GM12878 (cell line): ENCODE results near the gene WWOX. TPM values are rescaled to one million over a fixed set of nuclear protein-coding genes. Genes with fewer than 3 reads are reported as not detected.

ENCODE experiments used
- ATAC-seq: fragments of 200-7000 bp; cut with Tn5 transposase; 3 replicates; pipeline ENCODE4 v1.9.1; 2020; ENCODE audit warnings: mild to moderate bottlenecking, moderate library complexity
- BruUV-seq: library from RNA; stranded (reverse); fragments of 400-500 nt; replicated peaks from 2 replicates; lab custom pipeline; 2021; lab: Mats Ljungman, UMichigan
- CTCF ChIA-PET: fragments of 300-600 bp; sonication (Branson Sonifier 250); formaldehyde crosslinking; extraction: SDS; loops from one replicate; lab custom pipeline; 2021; ENCODE audit warnings: inconsistent platforms; lab: Yijun Ruan, JAX
- POLR2A ChIA-PET: fragments of 350-600 bp; formaldehyde crosslinking; extraction: SDS; loops from one replicate; lab custom pipeline; 2021; ENCODE audit warnings: inconsistent platforms; lab: Charles Lee
- RAD21 ChIA-PET: fragments of 300-600 bp; sonication (Branson Sonifier 250); formaldehyde crosslinking; loops from one replicate; lab custom pipeline; 2023; ENCODE audit warnings: antibody characterized with exemption; ENCODE audit not compliant: unreplicated experiment; lab: Charles Lee
- SMC1A ChIA-PET: fragments of 300-600 bp; sonication (Branson Sonifier 250); formaldehyde crosslinking; loops from one replicate; lab custom pipeline; 2023; ENCODE audit not compliant: unreplicated experiment, uncharacterized antibody; lab: Charles Lee
- DNase-seq: peaks from one replicate; pipeline ENCODE4 v3.0.0-alpha.2; 2011; ENCODE audit warnings: low read depth, low spot score
- FAIRE-seq: peaks from 3 replicates; lab custom pipeline; 2011; peaks lifted over from hg19 to GRCh38; lab: Jason Lieb, UNC
- H2AFZ ChIP-seq: 2 replicates; pipeline ENCODE4 v1.6.0; 2011; ENCODE audit warnings: low read depth, low read length, control low read depth; ENCODE audit not compliant: control insufficient read depth
- H3K27ac ChIP-seq: 2 replicates; pipeline ENCODE4 v1.5.1; 2011; ENCODE audit warnings: control low read depth; ENCODE audit not compliant: control insufficient read depth, insufficient read depth
- H3K27me3 ChIP-seq, 2 experiments: replicated peaks in 1 of 2; 2 replicates each; pipeline versions ENCODE4 v1.6.0 to v1.6.1; 2011; ENCODE audit warnings: low read length in 1 of 2; ENCODE audit not compliant: control insufficient read depth in 2 of 2, insufficient read depth in 2 of 2
- H3K36me3 ChIP-seq, 2 experiments: 2 replicates each; pipeline ENCODE4 v1.5.1; 2011; ENCODE audit warnings: low read length in 1 of 2; ENCODE audit not compliant: control insufficient read depth in 2 of 2, insufficient read depth in 2 of 2
- H3K4me1 ChIP-seq: 2 replicates; pipeline ENCODE4 v1.6.1; 2011; ENCODE audit warnings: mild to moderate bottlenecking, low read length, moderate library complexity, mixed read lengths; ENCODE audit not compliant: control insufficient read depth, insufficient read depth
- H3K4me2 ChIP-seq: 2 replicates; pipeline ENCODE4 v1.6.0; 2011; ENCODE audit warnings: control low read depth; ENCODE audit not compliant: control insufficient read depth, insufficient read depth
- H3K4me3 ChIP-seq: fragments of 200-600 bp; sonication (generic); 2 replicates; pipeline ENCODE4 v1.5.1; 2016
- H3K79me2 ChIP-seq: 2 replicates; pipeline ENCODE4 v1.6.0; 2011; ENCODE audit warnings: low read length; ENCODE audit not compliant: control insufficient read depth, insufficient read depth
- H3K9ac ChIP-seq: 2 replicates; pipeline ENCODE4 v1.8.0; 2011; ENCODE audit warnings: low read length, control low read depth, mixed read lengths; ENCODE audit not compliant: control insufficient read depth, insufficient read depth
- H3K9me3 ChIP-seq: replicated peaks from 3 replicates; pipeline ENCODE4 v1.5.1; 2011; ENCODE audit warnings: mild to moderate bottlenecking, low read length; ENCODE audit not compliant: control insufficient read depth, insufficient read depth
- H4K20me1 ChIP-seq: 2 replicates; pipeline ENCODE4 v1.6.0; 2011; ENCODE audit not compliant: control insufficient read depth, insufficient read depth
- EED ChIP-seq: sonication (generic); IDR thresholded peaks from 2 replicates; pipeline ENCODE4 v1.6.1; 2016; ENCODE audit warnings: antibody characterized with exemption, low read depth
- NR2C1 ChIP-seq: fragments of 450-650 bp; IDR thresholded peaks from 2 replicates; pipeline ENCODE4 v1.6.1; 2017; ENCODE audit warnings: antibody characterized with exemption, mild to moderate bottlenecking, moderate library complexity
- NR2F1 ChIP-seq: fragments of 450-650 bp; conservative IDR thresholded peaks from 2 replicates; pipeline ENCODE4 v1.6.1; 2017; ENCODE audit warnings: mild to moderate bottlenecking
- RFX5 ChIP-seq: IDR thresholded peaks from 2 replicates; pipeline ENCODE4 v1.6.1; 2011; ENCODE audit warnings: low read depth, low read length, improper control_type of control experiment
- SMC3 ChIP-seq: IDR thresholded peaks from 2 replicates; pipeline ENCODE4 v1.6.1; 2011; ENCODE audit warnings: low read length, improper control_type of control experiment, borderline replicate concordance
- WGBS: methylation state at CpG from one replicate; pipeline ENCODE4 v1.1.6; 2016; ENCODE audit warnings: low lambda C conversion rate; ENCODE audit not compliant: insufficient replicate concordance, insufficient coverage; ENCODE audit errors: missing lambda C conversion rate; 5-methylcytosine and 5-hydroxymethylcytosine counted together
- in situ Hi-C: fragments of 300-500 bp; cut with MboI; formaldehyde crosslinking; loops from 9 replicates; pipeline ENCODE4 v1.14.3; 2018; ENCODE audit warnings: mixed read lengths
- intact Hi-C: fragments of 100-400 bp; cut with micrococcal nuclease; formaldehyde crosslinking; loops from one replicate; pipeline ENCODE4 v1.14.2; 2022; ENCODE audit not compliant: unreplicated experiment
- polyA plus RNA-seq, 11 experiments: library from polyadenylated mRNA; depleted of rRNA in 4 of 11; unstranded in 6 of 11; stranded (reverse) in 5 of 11; fragments of >200 nt; fragmentation: Nextera tagmentation in 4 of 11; fragmentation: Illumina TruSeq in 1 of 11; extraction: Ambion mirVana in 4 of 11; extraction: Trizol in 1 of 11; gene quantifications; 1 replicate in 1 of 11; 2 replicates in 10 of 11; pipeline versions ENCODE4 v1.2.1 to v1.2.3, GENCODE V29; 2011 to 2016; ENCODE audit warnings: inconsistent platforms in 2 of 11, missing spikeins in 2 of 11, low read depth in 1 of 11
- total RNA-seq, 4 experiments: library from RNA; depleted of rRNA in 3 of 4; stranded (reverse); fragments of >200 nt in 3 of 4; fragmentation: Illumina TruSeq in 1 of 4; extraction: Trizol in 1 of 4; gene quantifications; 2 replicates each; pipeline versions ENCODE4 v1.2.1 to v1.2.3, GENCODE V29; 2013 to 2021
- TF ChIP-seq, protein P1 (sequence below): IDR thresholded peaks from 2 replicates; pipeline ENCODE4 v1.6.1; 2012; ENCODE audit warnings: improper control_type of control experiment, low read depth, low read length; ENCODE audit not compliant: insufficient replicate concordance
- TF ChIP-seq, protein P2 (sequence below): IDR thresholded peaks from 2 replicates; pipeline ENCODE4 v1.6.1; 2011; ENCODE audit warnings: low read depth, low read length, improper control_type of control experiment, borderline replicate concordance

Gene WWOX
- total and polyA plus RNA-seq, 10 of the 15 experiments (the other 5 are each of a cell fraction or from before 2014, with no cell fraction given), result 2.8 to 24.4 (median 17.8) TPM

DNA sequence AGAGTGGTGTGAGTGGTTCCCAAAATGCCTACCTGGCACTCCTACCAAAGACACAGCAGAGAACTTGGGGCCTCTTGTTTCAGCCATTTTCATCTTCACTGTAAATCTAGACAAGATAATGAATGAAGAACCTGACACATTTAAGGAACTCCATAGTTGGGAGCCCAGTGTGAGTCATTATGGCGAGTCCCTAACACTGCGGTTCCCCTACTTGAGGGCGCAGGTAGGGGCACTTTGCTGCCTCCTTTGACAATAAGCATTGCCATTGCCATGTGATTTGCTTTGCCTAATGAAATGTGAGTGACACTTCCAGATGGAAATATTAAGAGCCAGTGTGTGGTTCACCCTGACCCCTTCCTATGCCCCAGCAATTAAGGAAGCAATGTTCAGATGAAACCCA is 983.5 kb downstream of the WWOX start:
- WGBS, result 53% methylated on average over 3 of the region's 3 CpGs
- CTCF ChIA-PET, result no interaction called here
- no peak overlapping the region for H3K4me2 ChIP-seq
- no peaks in the 10 kb centered on the region for H4K20me1 ChIP-seq
- SMC1A ChIA-PET, result interaction anchor here (1.4 kb wide), 1 partner anchor 10 kb away, joined by 4 read pairs; no protein-coding TSS in a partner anchor
- no peak overlapping the region for H3K4me3 ChIP-seq
- BruUV-seq, result no TSS peak
- no peaks in the 10 kb centered on the region for H3K79me2 ChIP-seq
- in situ Hi-C loops (no loop called here), intact Hi-C loops (no loop called here)
- no peak overlapping the region for H3K9ac ChIP-seq
- TF ChIP-seq SMC3 (no peak), RFX5 (no peak), NR2C1 (no peak), NR2F1 (no peak), EED (no peak)
- TF ChIP-seq, protein P1, sequence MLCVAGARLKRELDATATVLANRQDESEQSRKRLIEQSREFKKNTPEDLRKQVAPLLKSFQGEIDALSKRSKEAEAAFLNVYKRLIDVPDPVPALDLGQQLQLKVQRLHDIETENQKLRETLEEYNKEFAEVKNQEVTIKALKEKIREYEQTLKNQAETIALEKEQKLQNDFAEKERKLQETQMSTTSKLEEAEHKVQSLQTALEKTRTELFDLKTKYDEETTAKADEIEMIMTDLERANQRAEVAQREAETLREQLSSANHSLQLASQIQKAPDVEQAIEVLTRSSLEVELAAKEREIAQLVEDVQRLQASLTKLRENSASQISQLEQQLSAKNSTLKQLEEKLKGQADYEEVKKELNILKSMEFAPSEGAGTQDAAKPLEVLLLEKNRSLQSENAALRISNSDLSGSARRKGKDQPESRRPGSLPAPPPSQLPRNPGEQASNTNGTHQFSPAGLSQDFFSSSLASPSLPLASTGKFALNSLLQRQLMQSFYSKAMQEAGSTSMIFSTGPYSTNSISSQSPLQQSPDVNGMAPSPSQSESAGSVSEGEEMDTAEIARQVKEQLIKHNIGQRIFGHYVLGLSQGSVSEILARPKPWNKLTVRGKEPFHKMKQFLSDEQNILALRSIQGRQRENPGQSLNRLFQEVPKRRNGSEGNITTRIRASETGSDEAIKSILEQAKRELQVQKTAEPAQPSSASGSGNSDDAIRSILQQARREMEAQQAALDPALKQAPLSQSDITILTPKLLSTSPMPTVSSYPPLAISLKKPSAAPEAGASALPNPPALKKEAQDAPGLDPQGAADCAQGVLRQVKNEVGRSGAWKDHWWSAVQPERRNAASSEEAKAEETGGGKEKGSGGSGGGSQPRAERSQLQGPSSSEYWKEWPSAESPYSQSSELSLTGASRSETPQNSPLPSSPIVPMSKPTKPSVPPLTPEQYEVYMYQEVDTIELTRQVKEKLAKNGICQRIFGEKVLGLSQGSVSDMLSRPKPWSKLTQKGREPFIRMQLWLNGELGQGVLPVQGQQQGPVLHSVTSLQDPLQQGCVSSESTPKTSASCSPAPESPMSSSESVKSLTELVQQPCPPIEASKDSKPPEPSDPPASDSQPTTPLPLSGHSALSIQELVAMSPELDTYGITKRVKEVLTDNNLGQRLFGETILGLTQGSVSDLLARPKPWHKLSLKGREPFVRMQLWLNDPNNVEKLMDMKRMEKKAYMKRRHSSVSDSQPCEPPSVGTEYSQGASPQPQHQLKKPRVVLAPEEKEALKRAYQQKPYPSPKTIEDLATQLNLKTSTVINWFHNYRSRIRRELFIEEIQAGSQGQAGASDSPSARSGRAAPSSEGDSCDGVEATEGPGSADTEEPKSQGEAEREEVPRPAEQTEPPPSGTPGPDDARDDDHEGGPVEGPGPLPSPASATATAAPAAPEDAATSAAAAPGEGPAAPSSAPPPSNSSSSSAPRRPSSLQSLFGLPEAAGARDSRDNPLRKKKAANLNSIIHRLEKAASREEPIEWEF, result no peak
- TF ChIP-seq, protein P2, sequence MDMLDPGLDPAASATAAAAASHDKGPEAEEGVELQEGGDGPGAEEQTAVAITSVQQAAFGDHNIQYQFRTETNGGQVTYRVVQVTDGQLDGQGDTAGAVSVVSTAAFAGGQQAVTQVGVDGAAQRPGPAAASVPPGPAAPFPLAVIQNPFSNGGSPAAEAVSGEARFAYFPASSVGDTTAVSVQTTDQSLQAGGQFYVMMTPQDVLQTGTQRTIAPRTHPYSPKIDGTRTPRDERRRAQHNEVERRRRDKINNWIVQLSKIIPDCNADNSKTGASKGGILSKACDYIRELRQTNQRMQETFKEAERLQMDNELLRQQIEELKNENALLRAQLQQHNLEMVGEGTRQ, result no peak
- H3K9me3 ChIP-seq, result no peaks in the 10 kb centered on the region
- DNase-seq (no peak), ATAC-seq (no peak), FAIRE-seq (no peak)
- POLR2A ChIA-PET, result no interaction called here
- no peaks in the 10 kb centered on the region for H3K27me3 ChIP-seq
- H3K36me3 ChIP-seq, result no peaks in the 10 kb centered on the region
- H2AFZ ChIP-seq, result no peak overlapping the region
- peaks cover 3% of the 10 kb centered on the region; the same call in 1 of the 2 replicates for H3K4me1 ChIP-seq
- no peak overlapping the region for H3K27ac ChIP-seq
- RAD21 ChIA-PET, result no interaction called here
